ENCODE data around the gene HEXB.

DNA sequence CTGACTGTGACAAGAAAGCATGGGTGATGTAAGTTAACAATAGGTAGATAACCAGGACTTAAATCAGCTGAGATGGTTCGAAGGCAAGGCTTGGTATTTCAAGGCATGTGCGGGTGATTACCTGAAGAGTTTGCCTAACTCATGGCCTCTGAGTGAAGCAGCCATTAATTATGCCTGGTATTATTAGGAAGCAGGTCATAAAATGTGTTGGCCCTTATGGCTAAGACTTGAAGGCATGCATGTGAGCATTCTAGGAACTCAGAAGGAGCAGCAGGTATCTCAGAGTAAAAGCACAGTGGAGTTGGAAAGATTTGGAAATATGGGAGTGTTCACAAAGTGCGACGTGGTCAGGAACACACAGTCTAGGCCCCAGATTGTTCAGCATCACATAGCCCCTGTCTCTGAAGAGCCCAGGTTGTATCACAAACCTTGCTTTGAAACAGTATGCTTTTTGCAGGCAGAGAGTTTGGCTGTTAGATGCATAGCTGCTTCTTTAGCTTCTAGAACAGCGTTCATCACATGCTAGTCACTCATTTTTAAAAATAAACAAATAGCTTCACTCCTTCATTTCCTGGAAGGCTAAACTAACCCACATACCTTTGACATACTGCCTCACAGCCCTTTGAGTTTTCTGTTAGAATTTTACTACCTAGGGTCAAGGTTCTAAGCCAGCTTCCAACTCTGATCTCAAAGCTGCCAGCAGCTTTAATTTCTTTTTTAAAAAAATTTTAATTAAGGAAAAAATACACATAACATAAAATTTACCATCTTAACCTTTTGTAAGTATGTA lies 2.1 kb downstream of the HEXB start:
- TF ChIP-seq, protein P1, sequence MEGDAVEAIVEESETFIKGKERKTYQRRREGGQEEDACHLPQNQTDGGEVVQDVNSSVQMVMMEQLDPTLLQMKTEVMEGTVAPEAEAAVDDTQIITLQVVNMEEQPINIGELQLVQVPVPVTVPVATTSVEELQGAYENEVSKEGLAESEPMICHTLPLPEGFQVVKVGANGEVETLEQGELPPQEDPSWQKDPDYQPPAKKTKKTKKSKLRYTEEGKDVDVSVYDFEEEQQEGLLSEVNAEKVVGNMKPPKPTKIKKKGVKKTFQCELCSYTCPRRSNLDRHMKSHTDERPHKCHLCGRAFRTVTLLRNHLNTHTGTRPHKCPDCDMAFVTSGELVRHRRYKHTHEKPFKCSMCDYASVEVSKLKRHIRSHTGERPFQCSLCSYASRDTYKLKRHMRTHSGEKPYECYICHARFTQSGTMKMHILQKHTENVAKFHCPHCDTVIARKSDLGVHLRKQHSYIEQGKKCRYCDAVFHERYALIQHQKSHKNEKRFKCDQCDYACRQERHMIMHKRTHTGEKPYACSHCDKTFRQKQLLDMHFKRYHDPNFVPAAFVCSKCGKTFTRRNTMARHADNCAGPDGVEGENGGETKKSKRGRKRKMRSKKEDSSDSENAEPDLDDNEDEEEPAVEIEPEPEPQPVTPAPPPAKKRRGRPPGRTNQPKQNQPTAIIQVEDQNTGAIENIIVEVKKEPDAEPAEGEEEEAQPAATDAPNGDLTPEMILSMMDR (IDR thresholded peaks at IDR 0.05; ENCODE audit: insufficient read depth, low read length), result no peak
- no peak for TF ChIP-seq POLR2AphosphoS5 (IDR thresholded peaks at IDR 0.05; ENCODE audit: low read depth)
- TF ChIP-seq GABPA (IDR thresholded peaks at IDR 0.05; ENCODE audit: low read depth), result no peak
